Keratinocyte (primary cell): Measurements from ENCODE around the gene ARHGDIG.

ENCODE experiments used
- EZH2 ChIP-seq: IDR thresholded peaks from one replicate; pipeline ENCODE4 v1.6.1; 2012; ENCODE audit warnings: inconsistent platforms, mild to moderate bottlenecking, low read length, moderate library complexity
- TF ChIP-seq, protein P1 (sequence below), 3 experiments: IDR thresholded peaks in 1 of 3; conservative IDR thresholded peaks in 1 of 3; optimal IDR thresholded peaks in 1 of 3; 2 replicates in 2 of 3; 3 replicates in 1 of 3; pipeline versions ENCODE3 to v1.5.1; 2011; ENCODE audit warnings: low read length in 3 of 3, mild to moderate bottlenecking in 3 of 3, moderate library complexity in 2 of 3, control low read depth in 1 of 3, inconsistent platforms in 1 of 3; ENCODE audit not compliant: insufficient read depth in 2 of 3; ENCODE audit errors: extremely low read depth in 1 of 3

DNA sequence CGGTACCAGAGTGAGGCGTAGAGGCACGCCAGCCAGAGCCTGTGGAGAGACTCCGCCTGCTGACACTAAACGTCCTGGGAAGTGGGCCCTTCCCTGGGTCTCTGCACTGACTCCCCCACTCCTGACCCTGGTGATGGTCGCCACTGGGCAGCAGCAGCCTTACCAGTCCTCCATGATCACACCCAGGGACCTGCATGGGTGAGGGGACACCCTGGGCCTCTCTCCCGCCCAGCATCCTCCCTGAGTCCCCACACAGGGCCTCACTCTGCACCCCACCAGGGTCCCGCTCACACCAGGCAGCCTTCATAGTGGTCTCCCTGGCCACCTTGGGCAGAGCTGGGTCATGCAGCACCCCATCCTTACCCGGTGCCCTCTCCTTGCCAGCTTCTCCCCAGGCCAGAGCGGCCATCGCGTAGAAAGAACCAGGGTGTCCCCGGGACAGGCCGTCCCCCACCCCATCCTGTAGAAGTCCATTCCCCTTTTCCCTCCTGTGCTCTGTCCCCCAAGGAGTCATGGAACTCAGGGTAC is 15.3 kb upstream of the ARHGDIG start:
- TF ChIP-seq, protein P1, sequence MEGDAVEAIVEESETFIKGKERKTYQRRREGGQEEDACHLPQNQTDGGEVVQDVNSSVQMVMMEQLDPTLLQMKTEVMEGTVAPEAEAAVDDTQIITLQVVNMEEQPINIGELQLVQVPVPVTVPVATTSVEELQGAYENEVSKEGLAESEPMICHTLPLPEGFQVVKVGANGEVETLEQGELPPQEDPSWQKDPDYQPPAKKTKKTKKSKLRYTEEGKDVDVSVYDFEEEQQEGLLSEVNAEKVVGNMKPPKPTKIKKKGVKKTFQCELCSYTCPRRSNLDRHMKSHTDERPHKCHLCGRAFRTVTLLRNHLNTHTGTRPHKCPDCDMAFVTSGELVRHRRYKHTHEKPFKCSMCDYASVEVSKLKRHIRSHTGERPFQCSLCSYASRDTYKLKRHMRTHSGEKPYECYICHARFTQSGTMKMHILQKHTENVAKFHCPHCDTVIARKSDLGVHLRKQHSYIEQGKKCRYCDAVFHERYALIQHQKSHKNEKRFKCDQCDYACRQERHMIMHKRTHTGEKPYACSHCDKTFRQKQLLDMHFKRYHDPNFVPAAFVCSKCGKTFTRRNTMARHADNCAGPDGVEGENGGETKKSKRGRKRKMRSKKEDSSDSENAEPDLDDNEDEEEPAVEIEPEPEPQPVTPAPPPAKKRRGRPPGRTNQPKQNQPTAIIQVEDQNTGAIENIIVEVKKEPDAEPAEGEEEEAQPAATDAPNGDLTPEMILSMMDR (optimal IDR thresholded peaks at IDR 0.05 in 1 of 3, IDR thresholded peaks at IDR 0.05 in 1 of 3, conservative IDR thresholded peaks at IDR 0.05 in 1 of 3; ENCODE audit: extremely low read depth in 1 of 3, insufficient read depth in 2 of 3, low read length in 3 of 3), result no peak
- TF ChIP-seq EZH2, result no peak
